GM12864 (cell line): ENCODE results near the gene ACSL4.

ENCODE experiments used
- DNase-seq: peaks from one replicate; pipeline ENCODE4 v3.0.0-alpha.2; 2011; ENCODE audit warnings: low read depth
- H3K4me3 ChIP-seq: 2 replicates; pipeline ENCODE4 v1.5.1; 2011; ENCODE audit warnings: mild to moderate bottlenecking, low read depth, low read length, control low read depth
- CTCF ChIP-seq: IDR thresholded peaks from 2 replicates; pipeline ENCODE4 v1.5.1; 2011; ENCODE audit warnings: low read depth, mild to moderate bottlenecking, moderate library complexity, low read length, control low read depth, inconsistent platforms; ENCODE audit errors: missing control alignments

The ACSL4 gene

GRCh38 chrX:109629310-109629709, 103.7 kb downstream of the ACSL4 start:
- TF ChIP-seq CTCF: no peak
- no peak for DNase-seq
- H3K4me3 ChIP-seq: no peak overlapping the region

- DNase-seq: no peak
- no peak overlapping the region for H3K4me3 ChIP-seq
- no peak for TF ChIP-seq CTCF
Observed at GRCh38 chrX:109626637-109627036, 106.4 kb downstream of the ACSL4 start.

GRCh38 chrX:109624641-109625616, 108.1 kb downstream of the ACSL4 start, which contains the start of gene KCNE5:
TSS of gene KCNE5 (minus strand) at chrX:109625172. CDS start at chrX:109625020, 152 bp downstream.
- TF ChIP-seq CTCF: no peak
- no peak for DNase-seq
- no peak within 1 kb of the TSS for H3K4me3 ChIP-seq

- no peak for TF ChIP-seq CTCF
- no peak overlapping the region for H3K4me3 ChIP-seq
- no peak for DNase-seq
Observed at GRCh38 chrX:109623997-109624396, 109.1 kb downstream of the ACSL4 start.

GRCh38 chrX:109622270-109622669, 110.8 kb downstream of the ACSL4 start:
- DNase-seq: no peak
- H3K4me3 ChIP-seq: no peak overlapping the region
- no peak for TF ChIP-seq CTCF

- no peak for TF ChIP-seq CTCF
- DNase-seq: no peak
- no peak overlapping the region for H3K4me3 ChIP-seq
Observed at GRCh38 chrX:109619771-109620170, 113.3 kb downstream of the ACSL4 start.
